ENCODE results near the gene ANK2. TPM values are rescaled to one million over a fixed set of nuclear protein-coding genes. Genes with fewer than 3 reads are reported as not detected.

The ANK2 gene
- total and polyA plus RNA-seq, 2 of the 13 experiments (the other 11 are each of a cell fraction or from before 2014, with no cell fraction given), result 2.7 to 15.1 TPM

DNA sequence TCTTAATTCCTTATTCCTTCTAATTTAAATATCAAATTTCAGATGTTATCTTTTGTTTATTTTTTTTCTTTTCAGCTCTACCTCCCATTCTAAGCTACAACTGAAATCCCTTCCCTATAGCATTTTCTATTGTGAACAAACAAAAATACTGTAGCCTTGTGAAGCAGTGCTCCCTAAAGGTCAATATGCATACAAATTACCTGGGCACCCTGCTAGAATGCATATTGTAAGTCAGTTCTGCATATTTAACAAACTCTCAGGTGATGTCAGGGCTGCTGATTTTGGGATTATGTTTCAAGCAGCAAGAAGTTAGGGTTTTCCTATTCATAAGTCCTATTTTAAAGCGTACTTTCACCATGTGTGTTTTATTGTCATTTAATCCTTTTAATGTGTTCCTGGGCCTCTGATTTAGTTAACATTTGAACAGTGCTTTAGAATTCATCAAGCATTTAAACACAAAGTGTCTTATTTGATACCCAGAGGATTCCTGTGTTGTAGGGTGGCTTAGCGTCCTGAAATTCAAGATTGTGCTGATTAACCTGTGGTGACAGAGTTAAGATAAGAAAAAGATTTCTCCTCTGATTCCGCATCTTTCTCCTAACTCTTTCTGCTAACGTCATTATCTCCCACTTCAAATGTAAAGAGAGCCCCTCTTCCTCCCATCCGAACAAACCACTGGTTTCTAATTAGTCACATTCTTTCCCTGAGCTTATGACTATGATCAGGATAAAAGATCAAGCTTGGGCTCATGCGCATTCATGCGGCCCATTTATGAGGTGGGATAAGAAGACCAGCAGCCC is 221.3 kb downstream of the ANK2 start:
- no peak for ATAC-seq
- no peak overlapping the region for H3K4me3 ChIP-seq (replicated peaks in 1 of 3; ENCODE audit: insufficient read depth in 1 of 3, low read depth in 2 of 3, low read length in 3 of 3)

More for the DNA sequence above, 221.3 kb downstream of the ANK2 start:
- POLR2A ChIA-PET, result no interaction called here
- Histone ChIP-seq H3K27me3 (ENCODE audit: control insufficient read depth in 1 of 2, insufficient read depth in 2 of 2, low read length in 2 of 2) (no peaks in the 10 kb centered on the region), H3K79me2 (ENCODE audit: insufficient read depth, low read length) (no peaks in the 10 kb centered on the region), H3K4me1 (ENCODE audit: insufficient read depth, low read length) (no peaks in the 10 kb centered on the region), H3K9ac (ENCODE audit: insufficient read depth, low read depth, low read length) (no peak overlapping the region), H3K4me2 (ENCODE audit: low read depth, low read length) (no peak overlapping the region), H3K36me3 (replicated peaks in 1 of 2; ENCODE audit: control insufficient read depth in 1 of 2, insufficient read depth in 2 of 2, low read length in 2 of 2) (no peaks in the 10 kb centered on the region), H4K20me1 (ENCODE audit: insufficient read depth, low read length) (no peaks in the 10 kb centered on the region), H3K9me3 (ENCODE audit: low read length) (no peaks in the 10 kb centered on the region), H3K27ac (ENCODE audit: extremely low read length, insufficient read depth, low read length) (no peak overlapping the region), H2AFZ (ENCODE audit: low read length) (no peak overlapping the region)
- FAIRE-seq (no peak), DNase-seq (ENCODE audit: low spot score) (no peak)
- CTCF ChIA-PET (ENCODE audit: low intra/inter-chr PET ratio, low total read pairs), result no interaction called here
- intact Hi-C loops (cut with micrococcal nuclease; ENCODE audit: unreplicated experiment) (no loop called here), in situ Hi-C loops (cut with HindIII; ENCODE audit: extremely low pct_ligation_motif_present, low pct_unique_long_range_greater_than_20kb) (no loop called here)
- TF ChIP-seq, protein P1, sequence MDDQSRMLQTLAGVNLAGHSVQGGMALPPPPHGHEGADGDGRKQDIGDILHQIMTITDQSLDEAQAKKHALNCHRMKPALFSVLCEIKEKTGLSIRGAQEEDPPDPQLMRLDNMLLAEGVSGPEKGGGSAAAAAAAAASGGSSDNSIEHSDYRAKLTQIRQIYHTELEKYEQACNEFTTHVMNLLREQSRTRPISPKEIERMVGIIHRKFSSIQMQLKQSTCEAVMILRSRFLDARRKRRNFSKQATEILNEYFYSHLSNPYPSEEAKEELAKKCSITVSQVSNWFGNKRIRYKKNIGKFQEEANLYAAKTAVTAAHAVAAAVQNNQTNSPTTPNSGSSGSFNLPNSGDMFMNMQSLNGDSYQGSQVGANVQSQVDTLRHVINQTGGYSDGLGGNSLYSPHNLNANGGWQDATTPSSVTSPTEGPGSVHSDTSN (CRISPR knock-in tag; IDR thresholded peaks at IDR 0.05; ENCODE audit: borderline replicate concordance), result no peak
- TF ChIP-seq NCOR1 (IDR thresholded peaks at IDR 0.05; ENCODE audit: borderline replicate concordance, low read length) (no peak), NFYC (CRISPR knock-in tag; IDR thresholded peaks at IDR 0.05) (no peak), SMARCE1 (IDR thresholded peaks at IDR 0.05; ENCODE audit: borderline replicate concordance) (no peak), SOX13 (IDR thresholded peaks at IDR 0.05) (no peak), SOX13 (CRISPR knock-in tag; conservative IDR thresholded peaks at IDR 0.05 in 1 of 2, IDR thresholded peaks at IDR 0.05 in 1 of 2) (no peak), EZH2 (conservative IDR thresholded peaks at IDR 0.05; ENCODE audit: low read depth, low read length) (no peak), ZNF567 (CRISPR knock-in tag; IDR thresholded peaks at IDR 0.05; ENCODE audit: borderline replicate concordance) (no peak), CAMTA2 (CRISPR knock-in tag; IDR thresholded peaks at IDR 0.05; ENCODE audit: borderline replicate concordance) (no peak), KDM5A (IDR thresholded peaks at IDR 0.05; ENCODE audit: borderline replicate concordance, low read length) (no peak), JUN (CRISPR knock-in tag; IDR thresholded peaks at IDR 0.05) (no peak)
- TF ChIP-seq, protein P2, sequence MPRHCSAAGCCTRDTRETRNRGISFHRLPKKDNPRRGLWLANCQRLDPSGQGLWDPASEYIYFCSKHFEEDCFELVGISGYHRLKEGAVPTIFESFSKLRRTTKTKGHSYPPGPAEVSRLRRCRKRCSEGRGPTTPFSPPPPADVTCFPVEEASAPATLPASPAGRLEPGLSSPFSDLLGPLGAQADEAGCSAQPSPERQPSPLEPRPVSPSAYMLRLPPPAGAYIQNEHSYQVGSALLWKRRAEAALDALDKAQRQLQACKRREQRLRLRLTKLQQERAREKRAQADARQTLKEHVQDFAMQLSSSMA (CRISPR knock-in tag; IDR thresholded peaks at IDR 0.05), result no peak
- TF ChIP-seq, protein P3, sequence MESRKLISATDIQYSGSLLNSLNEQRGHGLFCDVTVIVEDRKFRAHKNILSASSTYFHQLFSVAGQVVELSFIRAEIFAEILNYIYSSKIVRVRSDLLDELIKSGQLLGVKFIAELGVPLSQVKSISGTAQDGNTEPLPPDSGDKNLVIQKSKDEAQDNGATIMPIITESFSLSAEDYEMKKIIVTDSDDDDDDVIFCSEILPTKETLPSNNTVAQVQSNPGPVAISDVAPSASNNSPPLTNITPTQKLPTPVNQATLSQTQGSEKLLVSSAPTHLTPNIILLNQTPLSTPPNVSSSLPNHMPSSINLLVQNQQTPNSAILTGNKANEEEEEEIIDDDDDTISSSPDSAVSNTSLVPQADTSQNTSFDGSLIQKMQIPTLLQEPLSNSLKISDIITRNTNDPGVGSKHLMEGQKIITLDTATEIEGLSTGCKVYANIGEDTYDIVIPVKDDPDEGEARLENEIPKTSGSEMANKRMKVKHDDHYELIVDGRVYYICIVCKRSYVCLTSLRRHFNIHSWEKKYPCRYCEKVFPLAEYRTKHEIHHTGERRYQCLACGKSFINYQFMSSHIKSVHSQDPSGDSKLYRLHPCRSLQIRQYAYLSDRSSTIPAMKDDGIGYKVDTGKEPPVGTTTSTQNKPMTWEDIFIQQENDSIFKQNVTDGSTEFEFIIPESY (CRISPR knock-in tag; IDR thresholded peaks at IDR 0.05), result no peak
- TF ChIP-seq, protein P4, sequence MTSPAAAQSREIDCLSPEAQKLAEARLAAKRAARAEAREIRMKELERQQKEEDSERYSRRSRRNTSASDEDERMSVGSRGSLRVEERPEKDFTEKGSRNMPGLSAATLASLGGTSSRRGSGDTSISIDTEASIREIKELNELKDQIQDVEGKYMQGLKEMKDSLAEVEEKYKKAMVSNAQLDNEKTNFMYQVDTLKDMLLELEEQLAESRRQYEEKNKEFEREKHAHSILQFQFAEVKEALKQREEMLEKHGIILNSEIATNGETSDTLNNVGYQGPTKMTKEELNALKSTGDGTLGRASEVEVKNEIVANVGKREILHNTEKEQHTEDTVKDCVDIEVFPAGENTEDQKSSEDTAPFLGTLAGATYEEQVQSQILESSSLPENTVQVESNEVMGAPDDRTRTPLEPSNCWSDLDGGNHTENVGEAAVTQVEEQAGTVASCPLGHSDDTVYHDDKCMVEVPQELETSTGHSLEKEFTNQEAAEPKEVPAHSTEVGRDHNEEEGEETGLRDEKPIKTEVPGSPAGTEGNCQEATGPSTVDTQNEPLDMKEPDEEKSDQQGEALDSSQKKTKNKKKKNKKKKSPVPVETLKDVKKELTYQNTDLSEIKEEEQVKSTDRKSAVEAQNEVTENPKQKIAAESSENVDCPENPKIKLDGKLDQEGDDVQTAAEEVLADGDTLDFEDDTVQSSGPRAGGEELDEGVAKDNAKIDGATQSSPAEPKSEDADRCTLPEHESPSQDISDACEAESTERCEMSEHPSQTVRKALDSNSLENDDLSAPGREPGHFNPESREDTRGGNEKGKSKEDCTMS (CRISPR knock-in tag; conservative IDR thresholded peaks at IDR 0.05), result no peak
- WGBS (ENCODE audit: low lambda C conversion rate), result 90% methylated on average over 7 of the region's 7 CpGs
- BruUV-seq (replicated peaks), result no TSS peak
